Measurements from ENCODE around the gene NECTIN3. TPM values are rescaled to one million over a fixed set of nuclear protein-coding genes. Genes with fewer than 3 reads are reported as not detected.

Gene NECTIN3
- total RNA-seq, 4 donors from 2014 or later = 24.9 to 30.1 (median 26.7) TPM

GRCh38 chr3:111047042-111047441 is 24.6 kb upstream of the NECTIN3 start:
- TF ChIP-seq POLR2A (IDR thresholded peaks at IDR 0.05; ENCODE audit: low read depth) (no peak), CTCF (IDR thresholded peaks at IDR 0.05) (no peak), EP300 (IDR thresholded peaks at IDR 0.05) (no peak), POLR2AphosphoS5 (IDR thresholded peaks at IDR 0.05) (no peak)
- H3K36me3 ChIP-seq = no peaks in the 10 kb centered on the region
- no peak overlapping the region for H3K27ac ChIP-seq (replicated peaks in 1 of 4)
- DNase-seq (ENCODE audit: extremely low spot score) = no peak
- no peaks in the 10 kb centered on the region for H3K9me3 ChIP-seq
- intact Hi-C loops (cut with DNase I) = no loop called here
- no peaks in the 10 kb centered on the region for H3K4me1 ChIP-seq
- no peak overlapping the region for H3K4me3 ChIP-seq
- H3K27me3 ChIP-seq = no peaks in the 10 kb centered on the region

- intact Hi-C loops (cut with DNase I) = no loop called here
- no peak overlapping the region for H3K27ac ChIP-seq (replicated peaks in 1 of 4)
- no peak for DNase-seq (ENCODE audit: extremely low spot score)
- no peaks in the 10 kb centered on the region for H3K36me3 ChIP-seq
- TF ChIP-seq POLR2AphosphoS5 (IDR thresholded peaks at IDR 0.05) (no peak), CTCF (IDR thresholded peaks at IDR 0.05) (no peak)
- no peaks in the 10 kb centered on the region for H3K27me3 ChIP-seq
- H3K4me1 ChIP-seq = no peaks in the 10 kb centered on the region
- 96% methylated on average over 1 of the region's 1 CpG for WGBS
- H3K4me3 ChIP-seq = no peak overlapping the region
- H3K9me3 ChIP-seq = no peaks in the 10 kb centered on the region
Measured at GRCh38 chr3:111047812-111048435, 23.7 kb upstream of the NECTIN3 start.

- Histone ChIP-seq H3K27ac (replicated peaks in 1 of 4) (no peak overlapping the region), H3K36me3 (no peaks in the 10 kb centered on the region), H3K9me3 (no peaks in the 10 kb centered on the region), H3K4me1 (no peaks in the 10 kb centered on the region), H3K4me3 (no peak overlapping the region), H3K27me3 (no peaks in the 10 kb centered on the region)
- intact Hi-C loops (cut with DNase I) = no loop called here
- DNase-seq (ENCODE audit: extremely low spot score) = no peak
- TF ChIP-seq CTCF (IDR thresholded peaks at IDR 0.05) (no peak), POLR2AphosphoS5 (IDR thresholded peaks at IDR 0.05) (no peak), POLR2A (IDR thresholded peaks at IDR 0.05; ENCODE audit: low read depth) (no peak), EP300 (IDR thresholded peaks at IDR 0.05) (no peak)
Measured at GRCh38 chr3:111051354-111051753, 20.3 kb upstream of the NECTIN3 start.

GRCh38 chr3:111068574-111068973 is 3.0 kb upstream of the NECTIN3 start:
- H3K4me1 ChIP-seq = peaks cover 11 to 24% (median 20%) of the 10 kb centered on the region in 4 donors
- WGBS = 77% methylated on average over 1 of the region's 1 CpG
- H3K27ac ChIP-seq (replicated peaks in 1 of 4) = no peak overlapping the region
- H3K27me3 ChIP-seq = no peaks in the 10 kb centered on the region
- H3K4me3 ChIP-seq = no peak overlapping the region
- H3K9me3 ChIP-seq = no peaks in the 10 kb centered on the region
- H3K36me3 ChIP-seq = no peaks in the 10 kb centered on the region
- DNase-seq (ENCODE audit: extremely low spot score) = no peak
- TF ChIP-seq POLR2AphosphoS5 (IDR thresholded peaks at IDR 0.05) (no peak), CTCF (IDR thresholded peaks at IDR 0.05) (no peak), POLR2A (IDR thresholded peaks at IDR 0.05; ENCODE audit: low read depth) (no peak), EP300 (IDR thresholded peaks at IDR 0.05) (no peak)
- intact Hi-C loops (cut with DNase I) = no loop called here
